Left lung (tissue), 10 donors: ENCODE results near the gene TAT. TPM values are rescaled to one million over a fixed set of nuclear protein-coding genes. Genes with fewer than 3 reads are reported as not detected.

Experiments used
- ATAC-seq: fragments of 200-7000 bp; cut with Tn5 transposase; one replicate; pipeline ENCODE4 v1.9.1; 2020; ENCODE audit warnings: moderate library complexity
- DNase-seq, 4 donors: peaks; one replicate each; pipeline ENCODE4 v3.0.0-alpha.2; 2013 to 2020
- H3K27ac ChIP-seq, 2 donors: fragments of 200-600 bp; sonication (generic) in 1 of 2; one replicate each; pipeline versions ENCODE4 v1.5.0 to v1.8.0; 2020 to 2021
- H3K27me3 ChIP-seq, 2 donors: fragments of 200-600 bp; sonication (generic) in 1 of 2; one replicate each; pipeline versions ENCODE4 v1.5.0 to v1.8.0; 2020 to 2021
- H3K36me3 ChIP-seq, 2 donors: fragments of 200-600 bp; sonication (generic) in 1 of 2; one replicate each; pipeline versions ENCODE4 v1.5.0 to v1.8.0; 2020 to 2021
- H3K4me1 ChIP-seq, 2 donors: fragments of 200-600 bp; one replicate each; pipeline ENCODE4 v1.8.0; 2021
- H3K4me3 ChIP-seq, 2 donors: fragments of 200-600 bp; sonication (generic) in 1 of 2; one replicate each; pipeline versions ENCODE4 v1.5.0 to v1.8.0; 2020 to 2021; ENCODE audit warnings: mild to moderate bottlenecking in 1 of 2
- H3K9me3 ChIP-seq, 2 donors: fragments of 200-600 bp; sonication (generic) in 1 of 2; one replicate each; pipeline versions ENCODE4 v1.5.0 to v1.8.0; 2020 to 2021
- CTCF ChIP-seq, 2 donors: fragments of 200-600 bp; sonication (generic) in 1 of 2; IDR thresholded peaks; one replicate each; pipeline versions ENCODE4 v1.5.0 to v1.8.0; 2021; ENCODE audit warnings: antibody characterized with exemption in 2 of 2
- intact Hi-C, 2 donors: fragments of 100-400 bp; cut with DNase I; formaldehyde crosslinking; loops; one replicate each; pipeline versions ENCODE4 v1.11.2 to v1.14.2; 2022
- polyA plus RNA-seq, 6 donors: library from polyadenylated mRNA; unstranded; fragments of 120-200 nt; gene quantifications; one replicate each; pipeline ENCODE4 v1.2.1, GENCODE V29; 2013; ENCODE audit not compliant: insufficient read length in 6 of 6
- total RNA-seq, 2 donors: library from RNA; stranded (reverse); fragmentation: NEBNext Ultra II Directional; extraction: Animal tissue kit (Norgen Biotek cat#: 25700); gene quantifications; one replicate each; pipeline ENCODE4 v1.2.1, GENCODE V29; 2021
- donor health status: DM: no; HTN: yes; CAD: no.
- donor health status: DM: no; HTN: no; CAD: no.

TAT gene
- total and polyA plus RNA-seq, 8 donors, result 0.14 to 0.21 (median 0.16) TPM; not detected in 2

GRCh38 chr16:71528863-71529262 is 48.0 kb downstream of the TAT start:
- no peak for DNase-seq
- H3K4me1 ChIP-seq, result no peaks in the 10 kb centered on the region
- peaks cover 0 to 20% of the 10 kb centered on the region in 2 donors for H3K27me3 ChIP-seq
- no peak overlapping the region for H3K4me3 ChIP-seq
- no peak for ATAC-seq
- no peak for TF ChIP-seq CTCF (IDR thresholded peaks at IDR 0.05)
- no peak overlapping the region for H3K27ac ChIP-seq
- intact Hi-C loops, result no loop called here
- H3K36me3 ChIP-seq, result no peaks in the 10 kb centered on the region
- H3K9me3 ChIP-seq, result no peaks in the 10 kb centered on the region

DNA sequence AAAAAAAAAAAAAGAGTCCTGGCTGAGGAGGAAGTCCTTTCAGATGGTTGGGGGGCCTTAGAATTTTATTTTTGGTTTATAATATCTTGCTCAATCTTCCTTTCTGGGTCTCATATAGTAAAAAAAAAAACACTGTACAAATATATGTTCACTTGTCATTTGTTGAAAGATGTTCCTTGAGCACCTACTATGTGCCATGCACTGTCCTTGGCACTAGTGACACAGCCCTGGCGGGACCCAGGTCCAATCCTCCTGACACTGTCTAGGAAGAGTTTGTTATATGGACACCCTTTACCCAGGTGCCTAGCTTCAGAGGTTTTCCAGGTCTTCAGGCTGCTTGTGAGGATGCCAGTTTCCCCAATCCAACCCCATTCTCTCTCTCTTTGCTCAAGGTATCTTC is 48.6 kb downstream of the TAT start:
- H3K9me3 ChIP-seq, result no peaks in the 10 kb centered on the region
- intact Hi-C loops, result no loop called here
- no peaks in the 10 kb centered on the region for H3K36me3 ChIP-seq
- H3K27ac ChIP-seq, result no peak overlapping the region
- DNase-seq, result no peak
- no peak overlapping the region for H3K4me3 ChIP-seq
- ATAC-seq, result no peak
- no peak for TF ChIP-seq CTCF (IDR thresholded peaks at IDR 0.05)
- peaks cover 0 to 20% of the 10 kb centered on the region in 2 donors for H3K27me3 ChIP-seq
- H3K4me1 ChIP-seq, result no peaks in the 10 kb centered on the region

GRCh38 chr16:71526111-71526631 is 50.7 kb downstream of the TAT start, which contains the start of gene CHST4:
CHST4 (plus strand) TSS chr16:71526426; CDS start chr16:71536678, 10,252 bp downstream.
- Histone ChIP-seq H3K9me3 (no peaks in the 10 kb centered on the region), H3K36me3 (no peaks in the 10 kb centered on the region), H3K27ac (no peak within 1 kb of the TSS), H3K4me1 (no peaks in the 10 kb centered on the region), H3K4me3 (no peak within 1 kb of the TSS), H3K27me3 (peaks cover 0 to 20% of the 10 kb centered on the region in 2 donors)
- ATAC-seq (peak; percentile 74), DNase-seq (peak in 1 of 4 donors; percentile 3)
- TF ChIP-seq CTCF (IDR thresholded peaks at IDR 0.05), result no peak
- intact Hi-C loops, result no loop called here

- H3K4me1 ChIP-seq, result no peaks in the 10 kb centered on the region
- DNase-seq, result no peak
- no peak for ATAC-seq
- no peak for TF ChIP-seq CTCF (IDR thresholded peaks at IDR 0.05)
- intact Hi-C loops, result no loop called here
- no peak overlapping the region for H3K4me3 ChIP-seq
- H3K27ac ChIP-seq, result no peak overlapping the region
- no peaks in the 10 kb centered on the region for H3K36me3 ChIP-seq
- no peaks in the 10 kb centered on the region for H3K9me3 ChIP-seq
- H3K27me3 ChIP-seq, result peaks cover 0 to 20% of the 10 kb centered on the region in 2 donors
Observed at GRCh38 chr16:71524566-71525553, 52.0 kb downstream of the TAT start.

GRCh38 chr16:71520550-71520949 is 56.3 kb downstream of the TAT start:
- H3K27me3 ChIP-seq, result peaks cover 0 to 2% of the 10 kb centered on the region in 2 donors
- TF ChIP-seq CTCF (IDR thresholded peaks at IDR 0.05), result no peak
- H3K27ac ChIP-seq, result no peak overlapping the region
- intact Hi-C loops, result no loop called here
- H3K9me3 ChIP-seq, result no peaks in the 10 kb centered on the region
- ATAC-seq (no peak), DNase-seq (no peak)
- H3K4me1 ChIP-seq, result no peaks in the 10 kb centered on the region
- H3K36me3 ChIP-seq, result no peaks in the 10 kb centered on the region
- no peak overlapping the region for H3K4me3 ChIP-seq
